Left ventricle myocardium inferior (tissue), 1 donor: ENCODE data around the gene VPS37B. TPM values are rescaled to one million over a fixed set of nuclear protein-coding genes. Genes with fewer than 3 reads are reported as not detected.
A peak's percentile ranks its signal among the peaks of the same experiment; 100 is the strongest.

Source experiments
- DNase-seq: peaks from one replicate; pipeline ENCODE4 v3.0.0-alpha.2; 2020
- H3K27ac ChIP-seq: fragments of 200-600 bp; replicated peaks from 2 replicates; pipeline ENCODE4 v1.8.0; 2021
- H3K27me3 ChIP-seq: fragments of 200-600 bp; 2 replicates; pipeline ENCODE4 v1.8.0; 2021; ENCODE audit warnings: low read depth
- H3K36me3 ChIP-seq: fragments of 200-600 bp; 2 replicates; pipeline ENCODE4 v1.8.0; 2021
- H3K4me1 ChIP-seq: fragments of 200-600 bp; 2 replicates; pipeline ENCODE4 v1.8.0; 2021
- H3K4me3 ChIP-seq: fragments of 200-600 bp; 2 replicates; pipeline ENCODE4 v1.8.0; 2021; ENCODE audit warnings: mild to moderate bottlenecking, moderate library complexity
- H3K9me3 ChIP-seq: fragments of 200-600 bp; replicated peaks from 2 replicates; pipeline ENCODE4 v1.8.0; 2021
- intact Hi-C: fragments of 100-400 bp; cut with micrococcal nuclease; formaldehyde crosslinking; loops from one replicate; pipeline ENCODE4 v1.11.0; 2022
- total RNA-seq: library from RNA; stranded (reverse); fragmentation: NEBNext Ultra II Directional; extraction: Animal tissue kit (Norgen Biotek cat#: 25700); gene quantifications from one replicate; pipeline ENCODE4 v1.2.1, GENCODE V29; 2021
- TF ChIP-seq, protein P1 (sequence below): fragments of 200-600 bp; IDR thresholded peaks from 2 replicates; pipeline ENCODE4 v1.8.0; 2021; ENCODE audit warnings: antibody characterized with exemption, mild to moderate bottlenecking, borderline replicate concordance
- donor health status: DM: no; HTN: yes; CAD: no; lungs with severe emphysema.

The VPS37B gene
- total RNA-seq, 1 donor from 2014 or later = 13.3 TPM

DNA sequence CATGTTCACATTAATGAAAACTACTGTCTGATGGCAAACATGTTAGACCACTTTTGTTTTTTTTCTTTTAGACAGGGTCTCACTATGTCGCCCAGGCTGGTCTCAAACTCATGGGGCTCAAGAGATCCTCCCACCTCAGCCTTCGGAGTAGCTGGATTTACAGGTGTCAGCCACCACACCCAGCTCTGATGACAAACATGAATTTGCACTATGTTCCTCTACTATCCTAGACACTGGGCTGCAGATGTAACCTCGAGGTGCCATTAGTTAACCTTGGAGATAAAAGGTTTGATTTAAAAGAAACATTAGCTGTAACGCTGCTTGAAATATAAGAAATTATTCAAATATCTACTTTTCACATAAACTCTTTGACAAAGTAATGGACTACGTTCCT, 8.1 kb downstream of the VPS37B start:
- peak overlapping the region; percentile 50 for H3K4me3 ChIP-seq
- peak overlapping the region; percentile 93 for H3K27ac ChIP-seq
- no peak for DNase-seq
- H3K4me1 ChIP-seq = peaks cover 95% of the 10 kb centered on the region
- intact Hi-C loops = no loop called here
- no peaks in the 10 kb centered on the region for H3K9me3 ChIP-seq
- no peaks in the 10 kb centered on the region for H3K36me3 ChIP-seq
- H3K27me3 ChIP-seq = no peaks in the 10 kb centered on the region
- TF ChIP-seq, protein P1, sequence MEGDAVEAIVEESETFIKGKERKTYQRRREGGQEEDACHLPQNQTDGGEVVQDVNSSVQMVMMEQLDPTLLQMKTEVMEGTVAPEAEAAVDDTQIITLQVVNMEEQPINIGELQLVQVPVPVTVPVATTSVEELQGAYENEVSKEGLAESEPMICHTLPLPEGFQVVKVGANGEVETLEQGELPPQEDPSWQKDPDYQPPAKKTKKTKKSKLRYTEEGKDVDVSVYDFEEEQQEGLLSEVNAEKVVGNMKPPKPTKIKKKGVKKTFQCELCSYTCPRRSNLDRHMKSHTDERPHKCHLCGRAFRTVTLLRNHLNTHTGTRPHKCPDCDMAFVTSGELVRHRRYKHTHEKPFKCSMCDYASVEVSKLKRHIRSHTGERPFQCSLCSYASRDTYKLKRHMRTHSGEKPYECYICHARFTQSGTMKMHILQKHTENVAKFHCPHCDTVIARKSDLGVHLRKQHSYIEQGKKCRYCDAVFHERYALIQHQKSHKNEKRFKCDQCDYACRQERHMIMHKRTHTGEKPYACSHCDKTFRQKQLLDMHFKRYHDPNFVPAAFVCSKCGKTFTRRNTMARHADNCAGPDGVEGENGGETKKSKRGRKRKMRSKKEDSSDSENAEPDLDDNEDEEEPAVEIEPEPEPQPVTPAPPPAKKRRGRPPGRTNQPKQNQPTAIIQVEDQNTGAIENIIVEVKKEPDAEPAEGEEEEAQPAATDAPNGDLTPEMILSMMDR = no peak

DNA sequence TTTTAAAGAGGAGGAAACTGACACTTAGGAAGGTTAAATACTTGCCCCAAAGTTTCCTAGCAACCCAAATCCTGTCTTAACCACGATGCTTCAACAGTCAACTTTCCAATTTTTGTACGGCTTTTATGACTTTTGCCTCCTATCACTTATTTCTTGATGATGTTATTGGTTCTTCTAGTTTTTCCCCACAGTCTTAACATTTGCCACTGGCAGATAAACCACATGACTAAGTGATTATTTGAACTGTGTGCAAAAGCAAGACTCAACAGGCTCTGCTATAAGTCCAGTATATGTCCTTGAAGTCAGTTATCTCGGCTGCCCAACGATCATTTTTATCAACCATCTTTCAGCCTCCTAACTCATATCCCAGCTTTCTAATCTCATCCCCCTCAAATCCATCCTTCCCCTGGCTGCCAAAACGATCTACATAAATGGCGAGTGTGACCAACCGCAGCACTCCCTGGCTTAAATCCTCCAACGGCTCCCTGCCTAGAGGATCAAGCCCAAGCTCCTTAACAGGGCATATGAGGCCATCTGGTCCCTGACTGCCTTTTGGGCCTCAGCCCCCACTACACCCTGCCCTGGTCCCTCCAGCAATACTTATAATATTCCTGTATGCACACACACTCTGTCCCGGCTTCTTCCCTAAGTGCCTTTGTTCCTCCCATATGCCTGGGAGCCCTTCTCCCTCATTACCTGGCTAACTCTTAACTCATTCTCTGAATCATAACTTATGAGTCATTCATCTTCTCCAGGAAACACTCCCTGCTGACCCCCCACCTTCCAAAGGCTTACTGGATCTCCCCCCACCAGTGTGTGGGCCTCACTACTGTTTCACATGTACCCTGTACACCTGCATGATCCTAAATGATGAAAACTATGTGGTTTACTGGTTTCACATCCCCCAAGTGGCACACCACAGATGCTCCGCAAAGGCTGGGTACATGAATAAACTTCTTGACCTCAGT, 8.8 kb downstream of the VPS37B start:
- Histone ChIP-seq H3K4me3 (no peak overlapping the region), H3K4me1 (peaks cover 95% of the 10 kb centered on the region), H3K36me3 (no peaks in the 10 kb centered on the region), H3K9me3 (no peaks in the 10 kb centered on the region), H3K27me3 (no peaks in the 10 kb centered on the region), H3K27ac (peak overlapping the region; percentile 93)
- DNase-seq = no peak
- TF ChIP-seq, protein P1 = no peak
- intact Hi-C loops = no loop called here

DNA sequence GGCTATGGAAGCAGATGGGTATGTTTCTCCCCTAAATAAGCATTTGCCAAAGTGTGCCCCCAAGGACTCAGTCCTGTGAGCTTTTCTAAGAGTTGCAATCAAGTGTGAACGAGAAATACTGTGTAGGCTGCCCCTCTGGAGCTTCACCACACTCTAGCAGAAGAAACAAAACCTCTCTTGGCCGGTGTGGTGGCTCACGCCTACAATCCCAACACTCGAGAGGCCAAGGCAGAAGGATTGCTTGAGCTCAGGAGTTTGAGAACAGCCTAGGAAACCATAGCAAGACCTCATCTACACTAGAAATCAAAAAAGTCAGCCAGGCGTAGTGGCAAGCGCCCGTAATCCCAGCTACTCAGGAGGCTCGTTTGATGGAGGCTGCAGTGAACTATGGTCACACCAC, 9.8 kb downstream of the VPS37B start:
- DNase-seq = no peak
- intact Hi-C loops = no loop called here
- Histone ChIP-seq H3K36me3 (no peaks in the 10 kb centered on the region), H3K4me3 (no peak overlapping the region), H3K4me1 (peaks cover 95% of the 10 kb centered on the region), H3K9me3 (no peaks in the 10 kb centered on the region), H3K27ac (no peak overlapping the region), H3K27me3 (no peaks in the 10 kb centered on the region)
- TF ChIP-seq, protein P1 = no peak

DNA sequence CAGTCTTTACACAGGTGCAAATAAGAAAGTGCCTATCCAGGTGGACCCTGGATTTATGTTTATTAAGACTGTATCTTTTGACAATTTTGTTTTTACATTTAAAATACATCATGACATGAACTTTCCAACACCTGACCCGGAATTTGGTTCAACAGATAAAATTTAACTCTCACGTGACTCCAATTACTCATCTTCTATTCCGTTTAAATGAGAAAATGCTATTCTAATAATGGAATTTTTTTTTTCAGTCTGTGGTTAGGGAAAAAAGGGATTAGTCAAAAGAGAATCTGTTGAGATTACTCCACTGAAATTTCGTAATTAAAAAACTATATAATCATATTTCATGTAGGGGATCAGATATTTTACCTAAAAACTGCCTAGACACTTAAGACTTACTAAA, 11.1 kb downstream of the VPS37B start:
- H3K9me3 ChIP-seq = no peaks in the 10 kb centered on the region
- no peaks in the 10 kb centered on the region for H3K27me3 ChIP-seq
- intact Hi-C loops = no loop called here
- no peak for DNase-seq
- no peaks in the 10 kb centered on the region for H3K36me3 ChIP-seq
- H3K27ac ChIP-seq = peak overlapping the region; percentile 66
- H3K4me1 ChIP-seq = peaks cover 95% of the 10 kb centered on the region
- no peak overlapping the region for H3K4me3 ChIP-seq
- TF ChIP-seq, protein P1 = no peak

DNA sequence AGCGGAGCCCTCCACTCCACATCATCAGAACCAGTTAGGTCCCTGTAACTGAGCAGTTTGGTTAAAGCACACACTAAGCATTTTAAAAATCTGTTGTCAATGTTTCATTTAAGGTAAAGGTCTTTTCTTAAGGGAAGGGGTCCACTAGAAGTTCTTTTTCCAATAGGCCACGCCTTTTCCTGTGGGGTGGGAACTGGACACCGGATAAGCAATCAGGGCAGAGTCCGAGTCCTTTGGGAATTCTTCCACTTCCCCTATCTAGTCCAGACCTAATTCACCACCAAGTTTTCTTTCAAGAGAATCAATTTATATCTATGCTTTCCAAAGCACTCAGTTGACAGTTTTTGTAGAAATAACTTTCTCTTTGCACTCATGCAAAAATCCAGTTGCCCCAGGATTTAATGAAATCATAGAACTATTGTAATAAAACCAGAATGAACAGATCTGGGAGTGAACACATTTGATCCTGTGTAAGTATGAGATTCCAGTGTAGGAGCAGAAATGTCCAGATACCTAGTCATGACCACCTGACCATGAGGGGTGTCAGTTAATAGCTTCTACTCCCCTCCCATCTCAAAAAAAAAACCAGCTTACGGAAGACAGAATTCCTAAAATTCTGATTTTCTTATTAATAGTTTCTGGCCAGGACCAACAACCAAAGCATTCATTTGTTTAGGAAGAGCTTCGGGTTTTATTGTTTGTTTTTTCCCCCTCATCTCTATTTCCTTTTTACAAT, 11.7 kb downstream of the VPS37B start:
- peaks cover 95% of the 10 kb centered on the region for H3K4me1 ChIP-seq
- no peak for DNase-seq
- H3K36me3 ChIP-seq = no peaks in the 10 kb centered on the region
- TF ChIP-seq, protein P1 = no peak
- H3K9me3 ChIP-seq = no peaks in the 10 kb centered on the region
- no peaks in the 10 kb centered on the region for H3K27me3 ChIP-seq
- H3K27ac ChIP-seq = peak overlapping the region; percentile 66
- intact Hi-C loops = no loop called here
- H3K4me3 ChIP-seq = peak overlapping the region; percentile 5
